COR-L47 (cell line): Measurements from ENCODE around the gene MACO1.
"Not testable (repeated sequence)": the region's sequence is repeated elsewhere in the genome, so short reads cannot be mapped to it uniquely, and the experiment has no call there.

Source experiments
- DNase-seq: peaks from one replicate; lab custom pipeline; 2025; lab: John Stamatoyannopoulos, UW

Gene MACO1

DNA sequence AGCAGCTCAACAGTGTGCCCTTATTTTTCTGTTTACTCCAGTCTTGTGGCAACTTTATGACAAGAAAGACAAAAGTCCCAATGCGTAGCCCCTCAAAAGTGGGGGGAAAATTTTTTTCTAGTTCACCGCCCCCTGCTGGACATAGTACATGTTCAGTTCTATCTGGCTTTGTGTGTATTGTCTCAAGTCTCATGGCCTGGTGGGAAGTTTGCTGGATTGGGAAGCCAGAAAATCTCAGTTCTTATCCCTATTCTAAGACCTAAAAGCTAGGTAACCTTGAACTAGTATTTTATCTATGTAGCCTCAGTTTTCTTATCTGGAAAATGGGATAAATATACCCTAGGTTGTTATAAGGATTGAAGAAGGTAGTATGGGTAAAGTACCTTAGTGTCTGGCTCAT lies 56.9 kb downstream of the MACO1 start:
- no peak for DNase-seq

DNA sequence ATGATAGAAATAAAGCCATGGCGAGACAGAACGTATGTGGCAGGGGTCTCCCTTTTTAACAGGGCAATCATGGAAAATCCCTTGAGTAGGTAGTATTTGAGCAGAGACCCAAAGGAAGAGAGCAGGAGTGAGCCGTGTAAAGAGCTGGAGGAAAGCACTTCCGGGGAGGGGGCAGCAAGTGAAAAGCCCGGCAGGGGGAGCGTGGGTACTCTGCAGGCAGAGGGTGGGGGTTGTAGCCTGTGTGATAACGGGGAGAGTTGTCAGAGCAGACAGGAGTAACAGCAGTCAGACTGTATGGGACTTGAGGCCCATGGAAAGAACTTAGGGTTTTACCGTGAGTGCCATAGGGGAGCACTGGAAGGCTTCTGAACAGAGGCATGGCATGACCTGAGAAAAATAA lies 61.6 kb downstream of the MACO1 start:
- DNase-seq: no peak

DNA sequence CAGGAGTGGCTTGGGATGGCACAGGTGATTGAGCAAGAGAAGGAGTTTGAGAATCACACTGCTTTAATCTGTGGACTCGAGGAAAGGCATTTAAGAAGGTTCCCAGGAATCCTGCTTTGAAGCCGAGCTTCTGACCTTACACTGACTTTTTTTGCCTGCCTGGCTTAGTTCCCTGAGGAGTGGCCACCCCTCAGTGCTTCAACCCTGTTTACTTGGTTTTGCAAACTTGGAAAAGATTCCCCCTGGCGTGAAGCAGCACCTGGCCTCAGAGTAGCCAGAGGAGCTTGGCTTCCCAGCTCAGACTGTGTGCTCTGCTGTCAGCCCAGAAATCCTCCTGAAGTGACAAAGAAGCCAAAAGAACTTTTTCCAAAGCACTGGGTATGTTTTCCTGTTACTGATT lies 64.3 kb downstream of the MACO1 start:
- no peak for DNase-seq

DNA sequence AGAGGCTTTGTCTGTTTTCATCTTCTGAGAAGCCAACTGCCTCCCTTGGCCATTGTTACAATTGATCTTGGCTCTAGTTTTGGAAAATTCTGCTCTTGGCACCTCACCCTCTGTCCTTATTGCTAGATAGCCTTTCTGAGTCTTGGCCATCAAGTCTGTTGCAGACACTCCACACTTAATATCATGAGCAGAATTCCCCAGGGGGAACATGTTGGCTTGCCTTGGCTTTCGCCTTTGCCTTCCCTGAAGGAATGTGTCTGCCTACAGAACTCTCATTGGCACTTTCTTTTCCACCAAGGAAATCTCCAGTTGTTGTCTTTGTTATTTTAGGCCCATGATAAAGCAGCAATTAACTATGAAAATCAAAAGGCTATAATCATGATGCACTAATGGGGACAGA lies 70.0 kb downstream of the MACO1 start:
- DNase-seq: no peak

DNA sequence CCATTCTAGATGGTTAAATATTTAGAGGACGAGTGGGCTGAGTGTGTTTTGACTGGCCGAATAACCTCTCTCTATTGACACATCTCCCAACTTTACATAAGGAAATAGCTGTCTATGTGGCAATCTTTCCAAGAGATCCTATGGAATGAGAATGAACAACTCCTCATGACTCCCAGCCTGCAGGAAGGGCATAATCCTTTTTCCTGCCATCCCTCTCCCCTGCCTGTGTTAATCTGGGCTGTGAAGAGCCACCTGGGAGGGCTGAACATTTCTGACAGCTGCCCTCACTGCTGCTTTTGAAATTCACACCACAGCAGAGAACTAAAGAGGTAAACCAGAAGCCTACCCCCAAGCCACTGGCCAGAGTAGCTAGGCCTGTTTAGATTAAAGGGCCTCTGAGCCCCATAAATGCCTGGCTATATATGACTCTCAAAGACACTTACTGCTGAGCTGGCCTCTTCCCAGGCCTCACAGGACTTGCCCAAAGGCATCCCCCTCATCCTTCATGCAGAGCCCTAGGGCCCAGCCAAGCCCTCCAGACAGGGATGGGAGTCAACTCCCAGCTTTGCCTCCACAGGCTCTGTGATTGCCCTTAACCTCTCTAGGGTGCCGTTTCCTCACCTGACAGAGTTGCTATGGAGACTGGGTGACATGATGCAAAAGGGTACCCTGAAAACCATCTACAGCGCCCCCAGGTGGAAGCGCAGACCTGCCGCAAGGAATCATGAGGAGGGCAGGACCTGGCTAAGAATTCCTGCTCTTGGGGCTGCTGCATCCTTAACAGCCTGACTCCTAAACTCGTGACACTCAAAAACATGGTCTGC lies 70.8 kb downstream of the MACO1 start:
- DNase-seq: no peak

DNA sequence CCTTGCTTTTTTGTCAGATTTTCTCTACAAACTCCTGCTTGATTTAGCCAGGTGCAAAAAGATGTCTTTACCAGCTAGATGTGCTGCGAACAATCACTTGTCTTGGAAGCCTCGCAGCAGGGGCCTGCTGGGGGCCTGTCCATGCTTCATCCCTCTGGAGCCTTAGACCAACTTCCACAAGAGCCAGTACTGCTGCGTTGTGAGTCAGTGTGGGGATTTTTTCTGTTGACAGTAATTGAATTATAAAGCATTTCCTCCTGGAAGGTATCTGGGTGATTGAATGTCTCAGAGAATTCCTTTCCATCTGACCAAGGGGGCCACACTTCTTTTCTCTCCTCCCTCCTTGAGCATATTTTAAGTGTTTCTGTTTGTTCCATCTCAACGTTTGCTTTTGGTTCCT lies 72.3 kb downstream of the MACO1 start:
- no peak for DNase-seq

DNA sequence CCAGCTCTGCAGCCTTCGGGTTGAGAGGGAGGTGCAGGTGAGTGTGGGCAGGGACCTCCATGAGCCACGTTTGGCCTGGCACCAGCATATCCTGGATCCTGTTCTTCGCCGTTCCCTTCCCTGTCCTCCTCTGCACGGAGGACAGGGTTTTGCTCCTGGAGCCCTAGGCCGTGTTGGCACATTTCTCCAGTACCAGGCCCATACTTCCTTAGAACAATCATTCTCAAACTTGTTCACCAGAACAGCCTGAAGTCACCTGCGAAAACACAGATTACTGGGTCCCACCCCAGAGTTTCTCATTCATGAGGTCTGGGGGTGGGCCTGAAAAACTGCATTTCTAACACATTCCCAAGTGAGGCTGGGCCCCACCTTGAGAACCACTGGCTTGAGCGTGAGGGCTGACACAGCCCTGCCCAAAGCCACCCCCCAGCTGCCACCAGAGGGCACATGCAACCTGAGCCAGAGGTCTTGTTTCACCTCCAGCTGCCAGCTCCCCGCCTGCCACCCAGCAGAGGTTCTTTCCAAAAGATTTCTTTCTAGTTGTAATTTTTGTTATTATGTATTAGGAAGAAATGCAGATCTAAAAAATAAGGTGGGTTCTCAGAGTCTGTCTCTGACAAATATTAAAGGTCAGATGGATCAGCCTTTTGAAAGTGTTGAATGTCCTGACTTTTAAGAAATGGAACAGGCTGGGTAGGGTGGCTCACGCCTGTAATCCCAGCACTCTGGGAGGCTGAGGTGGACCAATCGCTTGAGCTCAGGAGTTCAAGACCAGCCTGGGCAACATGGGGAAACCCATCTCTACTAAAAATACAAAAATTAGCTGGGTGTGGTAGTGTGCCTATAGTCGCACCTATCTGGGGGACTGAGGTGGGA lies 73.1 kb downstream of the MACO1 start:
- DNase-seq: peak; percentile 29

DNA sequence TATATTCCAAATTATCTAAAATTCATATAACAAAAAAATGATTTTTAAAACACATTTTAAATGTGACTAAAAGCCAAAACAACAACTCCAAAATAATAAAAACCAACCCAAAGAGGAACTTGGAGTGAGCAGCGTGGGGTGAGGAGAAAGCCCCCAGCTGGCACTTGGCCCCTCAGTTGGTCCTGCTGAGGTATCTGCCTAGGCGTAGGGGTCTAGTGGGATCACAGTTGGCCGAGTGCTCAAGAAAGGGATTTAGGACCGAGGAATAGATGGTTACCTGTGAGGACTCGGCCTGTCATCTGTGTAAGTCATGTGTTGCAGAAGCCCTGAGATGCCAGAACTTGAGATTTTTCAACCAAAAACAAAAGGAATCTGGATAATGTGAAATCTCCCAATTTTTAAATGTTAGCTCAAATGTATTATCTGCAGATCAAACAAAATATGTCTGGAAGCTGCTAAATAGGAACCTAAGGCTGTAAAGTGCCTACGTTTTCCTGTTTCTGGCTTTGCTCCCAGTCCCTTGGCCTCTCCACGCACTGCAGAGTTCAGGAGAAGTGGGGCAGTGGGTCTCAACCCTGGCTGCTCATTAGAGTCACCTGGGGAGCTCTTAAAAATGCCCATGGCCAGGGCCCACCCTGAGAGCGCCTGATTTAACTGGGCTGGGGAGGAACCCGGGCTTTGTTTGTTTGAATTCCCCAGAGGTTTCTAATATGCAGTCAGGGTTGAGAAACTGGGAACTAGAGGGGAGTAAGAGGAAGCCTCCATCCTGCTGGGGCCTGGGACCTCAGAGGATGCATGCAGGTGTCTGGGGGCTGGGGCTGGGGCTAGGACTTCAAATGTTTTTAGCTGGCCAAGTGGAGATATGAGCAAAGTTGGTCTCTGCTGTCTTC lies 74.3 kb downstream of the MACO1 start:
- no peak for DNase-seq

DNA sequence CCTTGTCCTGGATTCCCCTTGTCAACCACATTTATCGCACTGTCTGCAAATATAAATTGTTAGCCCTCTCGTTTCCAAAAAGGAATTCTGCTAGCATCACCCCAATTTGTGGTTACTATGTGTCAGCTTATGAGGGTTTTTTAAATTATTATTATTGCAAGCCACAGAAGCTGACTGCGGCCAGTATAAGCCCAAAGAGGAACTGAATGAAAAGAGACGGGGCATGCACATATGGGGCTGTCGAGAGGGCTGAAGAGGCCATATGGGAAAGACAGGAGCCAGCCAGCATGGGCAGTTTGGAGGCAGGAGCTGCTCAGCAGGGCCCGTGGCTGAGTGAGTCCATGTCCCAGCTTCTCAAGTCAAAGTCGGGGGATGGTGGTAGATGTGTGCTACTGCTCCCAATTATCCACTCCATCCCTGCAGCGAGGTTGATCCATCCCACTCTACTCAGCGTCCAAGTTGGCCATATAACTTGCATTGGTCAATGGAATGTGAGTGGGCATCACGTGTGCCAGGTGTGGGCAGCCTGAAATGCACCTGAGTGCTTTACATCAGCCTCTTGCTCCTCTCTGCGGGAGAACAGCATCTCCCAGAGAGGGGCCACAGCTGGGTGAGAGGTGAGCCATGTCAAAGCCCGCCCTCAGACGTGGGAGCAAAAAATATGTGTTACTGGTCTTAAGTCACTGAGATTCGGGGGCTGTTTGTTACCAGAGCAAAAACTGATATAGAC lies 75.1 kb downstream of the MACO1 start:
- no peak for DNase-seq

DNA sequence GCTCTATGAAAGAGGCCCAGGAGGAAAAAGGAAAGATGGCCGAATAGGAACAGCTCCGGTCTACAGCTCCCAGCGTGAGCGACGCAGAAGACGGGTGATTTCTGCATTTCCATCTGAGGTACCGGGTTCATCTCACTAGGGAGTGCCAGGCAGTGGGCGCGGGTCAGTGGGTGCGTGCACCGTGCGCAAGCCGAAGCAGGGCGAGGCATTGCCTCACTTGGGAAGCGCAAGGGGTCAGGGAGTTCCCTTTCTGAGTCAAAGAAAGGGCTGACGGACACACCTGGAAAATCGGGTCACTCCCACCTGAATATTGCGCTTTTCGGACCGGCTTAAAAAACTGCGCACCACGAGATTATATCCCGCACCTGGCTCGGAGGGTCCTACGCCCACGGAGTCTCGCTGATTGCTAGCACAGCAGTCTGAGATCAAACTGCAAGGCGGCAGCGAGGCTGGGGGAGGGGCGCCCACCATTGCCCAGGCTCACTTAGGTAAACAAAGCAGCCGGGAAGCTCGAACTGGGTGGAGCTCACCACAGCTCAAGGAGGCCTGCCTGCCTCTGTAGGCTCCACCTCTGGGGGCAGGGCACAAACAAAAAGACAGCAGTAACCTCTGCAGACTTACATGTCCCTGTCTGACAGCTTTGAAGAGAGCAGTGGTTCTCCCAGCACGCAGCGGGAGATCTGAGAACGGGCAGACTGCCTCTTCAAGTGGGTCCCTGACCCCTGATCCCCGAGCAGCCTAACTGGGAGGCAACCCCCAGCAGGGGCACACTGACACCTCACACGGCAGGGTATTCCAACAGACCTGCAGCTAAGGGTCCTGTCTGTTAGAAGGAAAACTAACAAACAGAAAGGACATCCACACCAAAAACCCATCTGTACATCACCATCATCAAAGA lies 76.1 kb downstream of the MACO1 start:
- not testable (repeated sequence) for DNase-seq

DNA sequence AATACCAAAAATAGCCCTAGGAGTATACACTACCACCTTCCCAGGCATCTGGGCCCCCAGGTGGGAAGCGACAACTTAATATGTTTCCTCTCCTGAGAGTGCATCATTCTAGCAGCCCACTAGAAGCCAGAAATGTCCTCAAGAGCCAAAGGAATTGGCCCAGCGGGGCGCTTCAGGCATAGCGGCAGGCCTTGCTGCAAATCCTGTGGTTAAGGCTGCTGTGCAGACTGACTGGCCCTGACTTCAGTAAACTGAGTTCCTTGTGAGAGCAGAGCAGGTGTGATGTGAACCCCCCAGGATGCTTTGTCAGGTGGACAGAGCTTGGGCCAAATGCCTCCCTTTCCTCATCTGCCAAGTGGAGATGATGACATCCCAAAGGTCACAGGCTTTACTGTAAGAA lies 83.0 kb downstream of the MACO1 start:
- DNase-seq: no peak

DNA sequence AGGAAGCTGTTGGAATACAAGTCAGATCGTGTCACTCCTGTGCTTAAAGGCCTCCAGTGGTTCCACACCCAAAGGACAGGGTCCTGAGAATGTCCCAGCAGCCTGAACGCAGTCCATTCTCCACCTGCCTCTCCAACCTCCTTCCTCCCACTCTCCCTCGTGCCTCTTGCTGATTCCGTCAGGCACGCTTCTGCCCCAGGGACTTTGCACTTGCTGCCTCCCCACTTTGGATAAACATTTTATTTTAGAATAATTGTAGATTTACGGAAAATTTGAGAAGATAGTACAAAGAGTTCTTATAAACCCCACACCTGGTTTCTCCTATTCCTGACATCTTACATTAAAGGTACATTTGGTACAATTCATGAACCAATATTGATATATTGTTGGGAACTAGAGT lies 84.3 kb downstream of the MACO1 start:
- no peak for DNase-seq

DNA sequence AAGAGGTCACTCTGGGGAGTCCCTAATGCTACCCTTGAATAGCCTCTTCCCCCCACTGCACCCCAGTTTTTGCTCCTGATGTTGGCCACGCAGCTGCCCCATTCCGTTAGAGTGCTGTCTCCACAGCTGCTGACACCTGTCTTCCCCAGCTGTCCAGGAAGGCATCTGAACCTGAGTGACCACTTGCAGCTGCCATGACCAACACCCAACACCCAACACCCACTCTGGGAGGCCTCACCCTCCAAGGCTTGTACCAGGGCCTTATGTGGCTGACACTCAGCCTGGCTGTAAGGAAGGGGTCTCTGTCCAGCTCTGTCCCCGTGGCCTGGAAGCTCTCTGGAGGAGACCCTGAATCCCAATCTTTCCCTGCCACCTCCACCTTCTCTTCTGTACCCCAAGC lies 86.0 kb downstream of the MACO1 start:
- DNase-seq: no peak

DNA sequence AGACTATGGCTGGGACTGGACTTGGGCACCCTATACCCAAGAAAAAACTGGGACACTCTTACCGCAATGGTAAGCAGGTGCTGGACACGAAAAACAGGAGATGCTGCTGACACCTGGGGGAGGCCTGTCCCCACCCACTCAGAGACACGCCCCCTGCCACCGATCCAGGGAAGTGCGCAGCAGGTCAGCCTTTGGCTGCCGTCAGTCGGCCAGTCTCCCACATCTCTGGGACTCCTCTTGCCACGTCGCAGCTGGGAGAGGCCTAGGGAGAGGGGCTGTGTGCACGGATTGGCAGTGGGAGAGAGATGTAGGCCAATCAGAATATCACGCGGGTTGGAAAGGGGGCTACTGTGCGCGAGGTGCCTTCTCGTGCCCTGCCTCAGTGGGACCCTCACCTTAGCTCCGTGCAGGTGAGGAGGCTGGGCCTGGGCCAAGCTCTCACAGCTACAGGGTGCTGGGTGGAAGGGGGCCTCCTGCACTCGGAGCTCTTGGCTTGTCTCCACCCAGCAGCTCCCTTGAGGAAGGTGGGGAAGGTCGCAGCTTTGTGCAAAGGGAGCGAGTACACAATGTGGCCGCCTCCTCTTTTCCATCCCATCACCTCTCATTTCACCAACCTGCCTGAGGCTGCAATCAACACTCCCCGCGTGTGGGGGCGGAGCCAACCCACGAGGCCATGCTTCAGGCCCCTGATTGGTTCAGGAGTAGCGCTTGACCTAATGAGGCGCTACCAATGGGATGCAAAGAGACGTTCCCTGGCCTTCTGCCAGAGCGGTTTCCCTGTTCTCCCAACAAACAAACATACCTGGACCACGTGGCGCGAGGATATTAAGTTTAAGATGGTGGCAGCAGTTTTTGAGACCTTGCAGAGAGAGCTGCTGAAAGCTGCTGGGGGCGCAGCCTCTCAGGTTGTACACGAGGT lies 87.0 kb downstream of the MACO1 start:
- DNase-seq: no peak

DNA sequence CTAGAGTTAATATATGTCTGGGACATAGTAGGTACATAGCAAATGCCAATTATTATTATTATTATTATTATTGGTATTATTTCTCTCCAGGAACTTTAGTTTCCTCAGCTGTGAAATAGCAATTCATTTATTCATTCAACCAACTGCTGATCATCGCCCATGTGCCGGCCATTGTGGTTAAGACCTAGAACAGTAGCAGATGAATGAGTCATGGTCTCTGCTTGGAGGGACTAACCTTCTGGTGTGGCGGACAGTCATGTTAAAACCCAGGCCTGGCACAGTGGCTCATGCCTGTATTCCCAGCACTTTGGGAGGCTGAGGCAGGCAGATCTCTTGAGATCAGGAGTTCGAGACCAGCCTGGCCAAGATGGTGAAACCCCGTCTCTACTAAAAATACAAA lies 88.9 kb downstream of the MACO1 start:
- no peak for DNase-seq

DNA sequence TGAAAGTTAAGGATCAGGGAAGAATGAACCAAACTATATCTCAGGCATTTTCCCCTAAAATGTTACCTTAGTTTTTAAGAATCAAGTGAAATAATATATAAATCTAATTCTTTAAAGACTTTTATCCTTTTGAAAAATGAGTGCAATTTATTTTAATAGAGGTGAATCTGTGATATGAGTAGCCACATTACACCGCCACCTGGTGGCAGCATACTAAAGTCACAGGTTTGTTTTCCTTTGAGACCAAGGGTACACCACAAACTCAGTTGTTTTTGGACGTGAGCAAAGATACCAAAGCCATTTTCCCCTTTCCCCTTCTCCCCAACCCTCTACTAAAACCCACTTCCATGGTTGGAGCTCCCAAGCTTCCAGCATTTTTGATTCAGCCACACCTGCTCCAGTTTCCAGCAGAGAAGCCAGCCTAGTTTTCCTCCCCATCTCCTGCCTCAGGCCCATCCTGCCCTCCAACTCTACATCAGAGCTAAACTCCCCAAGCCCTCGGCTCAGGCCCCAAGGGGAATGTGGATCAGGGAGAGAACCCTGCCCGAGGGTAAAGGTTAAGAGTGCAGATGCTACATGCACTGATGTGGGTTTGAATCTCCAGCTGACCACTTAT lies 89.9 kb downstream of the MACO1 start:
- no peak for DNase-seq

DNA sequence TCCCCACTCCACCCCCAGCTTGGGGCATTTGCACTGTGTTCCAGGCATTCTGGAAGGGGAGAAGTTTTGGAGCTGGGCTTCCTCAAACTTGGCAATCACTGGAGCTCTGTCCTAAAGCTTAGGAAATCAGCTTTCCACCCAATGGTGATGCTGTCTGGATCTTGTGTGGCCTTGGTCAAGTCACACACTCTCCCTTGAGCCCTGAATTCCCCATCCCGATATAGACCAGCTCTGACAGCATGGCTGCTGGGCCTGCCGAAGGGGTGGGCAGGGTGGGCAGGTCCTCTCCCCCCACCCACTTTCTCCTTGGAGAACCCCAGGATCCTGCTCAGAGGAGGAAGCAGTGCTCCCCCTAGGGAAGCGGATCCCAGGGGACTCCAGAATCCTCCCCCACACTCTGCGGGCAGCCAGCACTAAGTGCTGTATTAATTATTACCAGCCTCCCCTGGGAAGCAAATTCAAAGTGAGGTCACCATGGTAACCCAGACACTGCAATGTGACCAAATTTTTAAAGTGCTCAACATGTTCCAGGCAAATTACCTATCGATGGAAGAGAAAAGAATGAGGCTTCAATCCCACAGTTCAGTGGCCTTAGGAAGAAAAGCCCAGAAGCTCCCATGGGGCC lies 91.4 kb downstream of the MACO1 start:
- no peak for DNase-seq

DNA sequence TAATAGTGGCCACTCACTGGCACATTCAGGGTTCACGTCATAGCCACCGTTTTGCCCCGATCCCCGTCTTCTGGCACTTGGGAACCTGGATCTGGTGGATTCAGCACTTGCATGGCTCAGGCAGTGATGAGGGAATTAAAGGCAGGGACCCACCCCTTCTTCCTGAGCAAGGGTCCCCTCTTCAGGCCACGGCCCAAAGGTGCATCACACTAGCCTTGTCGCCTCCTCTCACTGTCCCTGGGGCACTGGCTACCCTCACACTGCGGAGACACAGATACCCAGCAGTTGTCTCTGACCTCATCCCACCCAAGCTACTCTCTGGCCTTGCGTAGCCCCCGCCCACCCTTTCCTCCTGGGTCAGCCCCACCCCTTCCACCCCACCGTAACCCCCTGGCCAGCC lies 92.8 kb downstream of the MACO1 start:
- DNase-seq: no peak
